H9 (cell line): Measurements from ENCODE around the gene EPHB6. TPM values are rescaled to one million over a fixed set of nuclear protein-coding genes. Genes with fewer than 3 reads are reported as not detected.

Experiments used
- DNase-seq: peaks from one replicate; pipeline ENCODE4 v3.0.0-alpha.2; 2017
- H2AFZ ChIP-seq: one replicate; pipeline ENCODE4 v1.6.1; 2013; ENCODE audit warnings: mild to moderate bottlenecking, low read length, control low read depth, moderate library complexity
- H2AK5ac ChIP-seq: 2 replicates; pipeline ENCODE4 v1.6.1; 2013; ENCODE audit warnings: low read length, control low read depth, mixed read lengths; ENCODE audit not compliant: insufficient read length
- H2BK120ac ChIP-seq: one replicate; pipeline ENCODE4 v1.6.1; 2013; ENCODE audit warnings: low read depth, mild to moderate bottlenecking, low read length, control low read depth, inconsistent platforms; ENCODE audit not compliant: poor library complexity, severe bottlenecking
- H2BK12ac ChIP-seq: 2 replicates; pipeline ENCODE4 v1.6.1; 2013; ENCODE audit warnings: low read length, control low read depth, mixed read lengths, low read depth; ENCODE audit not compliant: insufficient read length
- H2BK15ac ChIP-seq: 2 replicates; pipeline ENCODE4 v1.6.1; 2013; ENCODE audit warnings: low read depth, low read length, control low read depth
- H2BK20ac ChIP-seq: one replicate; pipeline ENCODE4 v1.6.1; 2013; ENCODE audit warnings: low read depth, mild to moderate bottlenecking, low read length, control low read depth, inconsistent platforms; ENCODE audit not compliant: poor library complexity, severe bottlenecking
- H2BK5ac ChIP-seq: 2 replicates; pipeline ENCODE4 v1.6.1; 2013; ENCODE audit warnings: low read length, control low read depth, mixed read lengths; ENCODE audit not compliant: insufficient read length
- H3K14ac ChIP-seq: 2 replicates; pipeline ENCODE4 v1.6.1; 2013; ENCODE audit warnings: low read length, control low read depth; ENCODE audit not compliant: insufficient read depth
- H3K18ac ChIP-seq: 2 replicates; pipeline ENCODE4 v1.6.1; 2013; ENCODE audit warnings: low read depth, mild to moderate bottlenecking, mixed read lengths, low read length, control low read depth; ENCODE audit not compliant: insufficient read length
- H3K23ac ChIP-seq: 2 replicates; pipeline ENCODE4 v1.6.1; 2013; ENCODE audit warnings: low read length, control low read depth, mixed read lengths, low read depth; ENCODE audit not compliant: insufficient read length
- H3K23me2 ChIP-seq: 2 replicates; pipeline ENCODE4 v1.6.1; 2013; ENCODE audit warnings: low read depth, mild to moderate bottlenecking, mixed read lengths, low read length, control low read depth; ENCODE audit not compliant: insufficient read length, poor library complexity, severe bottlenecking
- H3K27ac ChIP-seq: 2 replicates; pipeline ENCODE4 v1.5.1; 2013; ENCODE audit warnings: low read length, control low read depth, mixed read lengths, low read depth; ENCODE audit not compliant: insufficient read length
- H3K27me3 ChIP-seq: 2 replicates; pipeline ENCODE4 v1.6.1; 2013; ENCODE audit warnings: low read length, control low read depth, inconsistent platforms; ENCODE audit not compliant: insufficient read depth
- H3K4ac ChIP-seq: 2 replicates; pipeline ENCODE4 v1.6.1; 2013; ENCODE audit warnings: low read depth, mild to moderate bottlenecking, control low read depth, inconsistent platforms, low read length, moderate library complexity
- H3K4me1 ChIP-seq: 2 replicates; pipeline ENCODE4 v1.6.1; 2013; ENCODE audit warnings: low read length, control low read depth, inconsistent platforms; ENCODE audit not compliant: insufficient read depth
- H3K4me2 ChIP-seq: 2 replicates; pipeline ENCODE4 v1.6.1; 2013; ENCODE audit warnings: low read length, control low read depth, mixed read lengths; ENCODE audit not compliant: insufficient read length, insufficient read depth
- H3K56ac ChIP-seq: 2 replicates; pipeline ENCODE4 v1.6.1; 2013; ENCODE audit warnings: low read depth, mild to moderate bottlenecking, mixed read lengths, low read length, control low read depth; ENCODE audit not compliant: insufficient read length
- H3K79me1 ChIP-seq: 2 replicates; pipeline ENCODE4 v1.6.1; 2013; ENCODE audit warnings: low read depth, mild to moderate bottlenecking, moderate library complexity, low read length, control low read depth, inconsistent platforms; ENCODE audit not compliant: insufficient read depth, poor library complexity, severe bottlenecking
- H3K79me2 ChIP-seq: 2 replicates; pipeline ENCODE4 v1.6.1; 2013; ENCODE audit warnings: low read length, control low read depth, inconsistent platforms; ENCODE audit not compliant: insufficient read depth
- H3K9ac ChIP-seq: 2 replicates; pipeline ENCODE4 v1.6.1; 2013; ENCODE audit warnings: low read length, control low read depth, mixed read lengths; ENCODE audit not compliant: insufficient read length; ENCODE audit errors: extremely low read depth
- H3K9me3 ChIP-seq: one replicate; pipeline ENCODE4 v1.6.1; 2013; ENCODE audit warnings: low read depth, low read length, inconsistent platforms; ENCODE audit not compliant: control insufficient read depth
- H3T11ph ChIP-seq: one replicate; pipeline ENCODE4 v1.6.1; 2013; ENCODE audit warnings: mild to moderate bottlenecking, low read length, control low read depth, inconsistent platforms
- H4K20me1 ChIP-seq: one replicate; pipeline ENCODE4 v1.6.1; 2013; ENCODE audit not compliant: control insufficient read depth, insufficient read length, insufficient read depth
- H4K5ac ChIP-seq: 2 replicates; pipeline ENCODE4 v1.6.1; 2013; ENCODE audit warnings: low read depth, mild to moderate bottlenecking, mixed read lengths, low read length, control low read depth; ENCODE audit not compliant: insufficient read length
- H4K8ac ChIP-seq: replicated peaks from 2 replicates; pipeline ENCODE4 v1.6.1; 2013; ENCODE audit warnings: low read length, control low read depth, mixed read lengths, low read depth; ENCODE audit not compliant: insufficient read length
- H4K91ac ChIP-seq: 2 replicates; pipeline ENCODE4 v1.6.1; 2013; ENCODE audit warnings: low read depth, mild to moderate bottlenecking, moderate library complexity, mixed read lengths, low read length, control low read depth; ENCODE audit not compliant: insufficient read length
- H3K27ac Mint-ChIP-seq, 3 experiments: 2 replicates in 2 of 3; 3 replicates in 1 of 3; pipeline ENCODE4 v1.8.0; 2020 to 2021; ENCODE audit warnings: mixed read lengths in 3 of 3, mild to moderate bottlenecking in 1 of 3, moderate library complexity in 1 of 3
- H3K27me3 Mint-ChIP-seq: 2 replicates; pipeline ENCODE4 v1.8.0; 2021; ENCODE audit warnings: low read depth, mild to moderate bottlenecking, moderate library complexity, mixed read lengths
- H3K36me3 Mint-ChIP-seq, 3 experiments: 2 replicates in 2 of 3; 3 replicates in 1 of 3; pipeline ENCODE4 v1.8.0; 2020 to 2021; ENCODE audit warnings: low read depth in 3 of 3, mixed read lengths in 3 of 3; ENCODE audit not compliant: insufficient read depth in 1 of 3
- H3K4me1 Mint-ChIP-seq, 2 experiments: 2 replicates each; pipeline ENCODE4 v1.8.0; 2020; ENCODE audit warnings: mixed read lengths in 2 of 2
- H3K4me3 Mint-ChIP-seq, 2 experiments: 2 replicates in 1 of 2; 3 replicates in 1 of 2; pipeline ENCODE4 v1.8.0; 2020 to 2021; ENCODE audit warnings: mild to moderate bottlenecking in 2 of 2, mixed read lengths in 2 of 2, moderate library complexity in 1 of 2
- H3K9me3 Mint-ChIP-seq, 2 experiments: 2 replicates in 1 of 2; 3 replicates in 1 of 2; pipeline ENCODE4 v1.8.0; 2020; ENCODE audit warnings: mild to moderate bottlenecking in 2 of 2, mixed read lengths in 2 of 2, moderate library complexity in 1 of 2
- CTCF ChIP-seq: fragments of 200-600 bp; sonication (generic); conservative IDR thresholded peaks from 3 replicates; pipeline ENCODE4 v1.8.0; 2021; ENCODE audit warnings: antibody characterized with exemption, mild to moderate bottlenecking
- WGBS: extraction: QIAGEN DNeasy Blood & Tissue Kit; methylation state at CpG from one replicate; pipeline ENCODE4 v1.1.7; 2013; ENCODE audit warnings: missing lambda C conversion rate, low lambda C conversion rate, mixed read lengths; ENCODE audit not compliant: insufficient read length; ENCODE audit errors: extremely low coverage; 5-methylcytosine and 5-hydroxymethylcytosine counted together
- total RNA-seq: library from RNA; stranded (reverse); gene quantifications from 2 replicates; pipeline ENCODE4 v1.2.1, GENCODE V29; 2021

EPHB6 gene
- total RNA-seq, 1 experiment from 2014 or later: 9.7 TPM

- Histone ChIP-seq H2AFZ (no peak overlapping the region), H3K79me1 (no peaks in the 10 kb centered on the region), H3K9ac (no peak overlapping the region), H2BK5ac (no peak overlapping the region), H3T11ph (no peak overlapping the region), H3K27ac (no peak overlapping the region), H4K91ac (no peak overlapping the region), H3K23ac (no peak overlapping the region), H2BK20ac (no peak overlapping the region), H3K27me3 (no peaks in the 10 kb centered on the region), H3K18ac (no peak overlapping the region), H3K23me2 (no peaks in the 10 kb centered on the region), H3K56ac (no peak overlapping the region), H2BK15ac (no peak overlapping the region), H4K20me1 (no peaks in the 10 kb centered on the region), H4K8ac (no peak overlapping the region), H3K4me2 (no peak overlapping the region), H2BK12ac (no peak overlapping the region), H2BK120ac (no peak overlapping the region), H3K4me1 (peaks cover 14% of the 10 kb centered on the region; the same call in 1 of the 2 replicates), H2AK5ac (no peak overlapping the region), H3K9me3 (no peaks in the 10 kb centered on the region), H4K5ac (no peak overlapping the region), H3K14ac (no peak overlapping the region), H3K79me2 (no peaks in the 10 kb centered on the region), H3K4ac (no peak overlapping the region)
- Mint-ChIP-seq H3K9me3 (peaks cover 14 to 18% of the 10 kb centered on the region in 2 experiments), H3K27ac (no peak overlapping the region), H3K4me3 (no peak overlapping the region), H3K36me3 (peaks cover 0 to 10% (median 3%) of the 10 kb centered on the region in 3 experiments; a peak in 3 of 7 replicates), H3K27me3 (peaks cover 2% of the 10 kb centered on the region; the same call in 1 of the 2 replicates), H3K4me1 (peaks cover 24 to 29% of the 10 kb centered on the region in 2 experiments)
- no peak for TF ChIP-seq CTCF
- no peak for DNase-seq
- no CpG with 5 or more reads among the region's 2 CpGs for WGBS
Measured at GRCh38 chr7:142817506-142817905, 37.4 kb upstream of the EPHB6 start.
